Activated CD8-positive, alpha-beta T cell treated with anti-CD3 and anti-CD28 coated beads, Interleukin-2, amount 10 ng/mL, durations not matched to agents 7 days and 5 days (primary cell): ENCODE measurements around the gene DDX10. TPM values are rescaled to one million over a fixed set of nuclear protein-coding genes. Genes with fewer than 3 reads are reported as not detected.

Experiments
- ATAC-seq: fragments of 150-1000 bp; cut with Tn5 transposase; one replicate; pipeline ENCODE4 v1.10.0; 2021; ENCODE audit warnings: moderate library complexity
- CTCF ChIA-PET: fragments of 350-600 bp; sonication (Branson Sonifier 250); formaldehyde crosslinking; loops from one replicate; lab custom pipeline; 2021; ENCODE audit warnings: antibody characterized with exemption; lab: Charles Lee
- POLR2A ChIA-PET: fragments of 350-600 bp; sonication (Branson Sonifier 250); formaldehyde crosslinking; loops from one replicate; lab custom pipeline; 2021; ENCODE audit warnings: antibody characterized with exemption; lab: Charles Lee
- DNase-seq: peaks from one replicate; pipeline ENCODE4 v3.0.0-alpha.2; 2020
- H3K27ac Mint-ChIP-seq: one replicate; pipeline ENCODE4 v1.8.0; 2021; ENCODE audit warnings: mild to moderate bottlenecking, mixed read lengths
- H3K27me3 Mint-ChIP-seq: one replicate; pipeline ENCODE4 v1.8.0; 2021; ENCODE audit warnings: low read depth, mixed read lengths
- H3K36me3 Mint-ChIP-seq: one replicate; pipeline ENCODE4 v1.8.0; 2021; ENCODE audit warnings: low read depth, mixed read lengths
- H3K4me1 Mint-ChIP-seq: one replicate; pipeline ENCODE4 v1.8.0; 2021; ENCODE audit warnings: low read depth, mixed read lengths
- H3K4me3 Mint-ChIP-seq: one replicate; pipeline ENCODE4 v1.8.0; 2021; ENCODE audit warnings: mild to moderate bottlenecking, mixed read lengths
- H3K9me3 Mint-ChIP-seq: one replicate; pipeline ENCODE4 v1.8.0; 2022; ENCODE audit warnings: mixed read lengths; ENCODE audit not compliant: insufficient read depth
- total RNA-seq, 2 experiments: library from RNA; stranded (reverse); gene quantifications; one replicate each; pipeline ENCODE4 v1.2.3, GENCODE V29; 2021

The DDX10 gene
- total RNA-seq, 2 experiments from 2014 or later: 26.3 to 31.6 TPM

DNA sequence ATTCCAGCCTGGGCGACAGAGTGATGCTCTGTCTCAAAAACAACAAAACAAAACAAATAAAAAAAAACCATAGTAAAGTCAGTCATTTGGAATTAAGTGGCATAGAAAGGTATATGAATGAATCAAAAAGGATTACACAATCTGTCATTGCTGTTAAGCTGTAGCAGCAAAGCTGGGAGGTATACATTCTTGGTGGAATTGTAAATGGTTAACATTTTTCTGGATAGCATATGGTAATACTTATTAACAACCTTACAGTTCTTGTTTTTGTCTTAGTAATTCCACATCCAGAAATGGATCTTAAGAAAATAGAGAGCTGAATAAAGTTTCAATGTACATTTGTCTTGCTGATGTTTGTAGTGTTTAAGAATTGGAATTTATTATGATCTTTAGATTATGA is 30.0 kb downstream of the DDX10 start:
- no peaks in the 10 kb centered on the region for H3K9me3 Mint-ChIP-seq
- no peak overlapping the region for H3K4me3 Mint-ChIP-seq
- ChIA-PET POLR2A (no interaction called here), CTCF (interaction anchor here (1.0 kb wide), 1 partner anchor 39 kb away, joined by 3 read pairs; no protein-coding TSS in a partner anchor)
- peaks cover 2% of the 10 kb centered on the region for H3K4me1 Mint-ChIP-seq
- no peak for ATAC-seq
- H3K36me3 Mint-ChIP-seq: peaks cover 15% of the 10 kb centered on the region
- no peaks in the 10 kb centered on the region for H3K27me3 Mint-ChIP-seq
- no peak overlapping the region for H3K27ac Mint-ChIP-seq
- DNase-seq: no peak

DNA sequence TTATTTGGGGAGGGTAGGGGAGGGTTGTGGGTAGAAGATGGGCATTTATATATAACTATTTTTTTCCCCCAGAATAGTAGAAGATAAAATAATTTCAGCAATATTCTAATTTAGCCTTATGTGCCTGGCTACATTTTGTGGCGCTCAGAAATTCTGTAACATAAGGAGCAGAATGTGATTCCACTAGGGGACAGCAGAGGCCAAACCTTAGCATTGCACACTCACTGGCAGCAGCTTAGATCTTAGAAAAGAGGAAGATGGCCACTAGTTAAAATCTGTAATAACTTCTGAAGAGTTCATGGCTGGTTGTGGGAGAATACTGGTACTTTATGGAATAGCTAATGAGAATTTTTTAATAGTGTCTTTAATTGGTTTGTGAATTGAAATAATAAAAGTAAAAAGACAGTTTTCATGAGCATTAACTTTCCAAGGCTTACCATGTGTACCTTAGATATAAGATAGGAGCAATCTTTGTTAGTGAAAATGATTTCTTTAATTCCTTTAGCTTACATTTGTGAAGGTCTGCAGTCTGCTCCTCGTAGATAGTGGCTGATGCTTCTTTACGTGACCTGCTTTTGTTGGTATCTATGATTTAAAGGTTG is 33.1 kb downstream of the DDX10 start:
- H3K4me3 Mint-ChIP-seq: no peak overlapping the region
- no peak overlapping the region for H3K27ac Mint-ChIP-seq
- peaks cover 19% of the 10 kb centered on the region for H3K36me3 Mint-ChIP-seq
- ChIA-PET CTCF (interaction anchor here (0.8 to 3.2 kb wide), 20 partner anchors 10 to 1241 kb away, joined by 3 to 21 read pairs (median 4); partner anchors contain the start of gene DDX10), POLR2A (no interaction called here)
- no peaks in the 10 kb centered on the region for H3K9me3 Mint-ChIP-seq
- peaks cover 2% of the 10 kb centered on the region for H3K4me1 Mint-ChIP-seq
- H3K27me3 Mint-ChIP-seq: no peaks in the 10 kb centered on the region
- ATAC-seq (peak; percentile 76), DNase-seq (peak; percentile 59)

DNA sequence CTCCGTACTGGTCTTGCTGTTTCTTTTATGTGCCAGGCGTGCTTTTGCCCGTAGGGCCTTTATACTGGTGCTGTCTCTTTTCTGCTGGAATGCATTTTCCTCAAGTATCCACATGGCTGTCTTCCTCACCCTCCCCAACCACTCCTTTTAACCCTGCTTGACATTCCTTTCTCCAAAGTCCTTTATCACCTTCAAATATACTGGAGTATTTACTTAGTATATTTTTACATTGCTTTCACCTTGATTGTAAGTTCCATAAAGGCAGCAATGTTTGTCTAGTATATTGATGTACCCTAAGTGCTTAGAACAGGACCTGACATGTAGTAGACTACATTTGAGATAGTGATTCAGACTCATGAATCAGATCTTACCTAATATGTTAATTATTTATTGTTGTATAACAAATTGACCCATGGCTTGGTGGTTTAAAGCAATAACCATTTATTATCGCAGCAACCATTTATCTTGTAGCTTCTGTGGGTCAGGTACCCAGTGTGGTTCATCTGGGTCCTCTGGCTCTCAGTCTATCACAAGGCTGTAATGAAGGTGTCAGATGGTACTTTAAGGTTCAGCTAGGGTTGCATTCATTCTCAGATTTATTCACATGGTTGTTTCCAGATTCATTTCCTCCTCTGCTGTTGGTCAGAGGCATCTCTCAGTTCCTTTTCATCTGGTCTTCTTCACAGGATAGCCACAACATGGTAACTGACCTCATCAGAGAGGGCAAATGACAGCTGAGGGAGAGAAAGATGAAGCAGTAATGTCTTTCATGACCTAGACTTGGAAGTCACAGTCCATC is 34.2 kb downstream of the DDX10 start:
- Mint-ChIP-seq H3K9me3 (no peaks in the 10 kb centered on the region), H3K36me3 (peaks cover 18% of the 10 kb centered on the region), H3K4me3 (no peak overlapping the region), H3K27ac (no peak overlapping the region), H3K27me3 (no peaks in the 10 kb centered on the region), H3K4me1 (peaks cover 2% of the 10 kb centered on the region)
- ATAC-seq (no peak), DNase-seq (no peak)
- CTCF ChIA-PET: interaction anchor here (0.8 to 3.2 kb wide), 16 partner anchors 9 to 1240 kb away, joined by 3 to 21 read pairs (median 4); partner anchors contain the start of gene DDX10
- POLR2A ChIA-PET: no interaction called here

DNA sequence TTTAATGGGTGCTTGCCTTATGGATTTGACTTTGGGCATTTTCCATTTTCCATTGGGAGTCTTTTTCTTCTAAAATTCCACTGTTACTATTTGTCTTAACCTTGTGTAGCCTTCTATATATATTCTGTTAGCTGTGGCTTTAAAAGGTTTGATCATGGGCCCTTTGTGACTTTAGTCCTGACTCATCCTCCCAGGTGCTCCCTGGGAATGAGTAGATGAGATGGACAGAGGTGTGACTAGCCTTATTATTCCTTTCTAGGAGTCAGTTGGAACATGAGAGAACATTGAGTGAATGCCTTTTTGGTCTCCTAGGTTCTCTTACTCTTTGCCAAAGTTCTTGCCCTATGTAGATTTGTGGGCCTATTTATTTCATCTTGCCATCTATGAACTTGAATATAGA is 39.0 kb downstream of the DDX10 start:
- ATAC-seq (no peak), DNase-seq (no peak)
- ChIA-PET CTCF (no interaction called here), POLR2A (no interaction called here)
- Mint-ChIP-seq H3K9me3 (peaks cover 4% of the 10 kb centered on the region), H3K27ac (no peak overlapping the region), H3K4me1 (peaks cover 3% of the 10 kb centered on the region), H3K4me3 (no peak overlapping the region), H3K27me3 (no peaks in the 10 kb centered on the region), H3K36me3 (peaks cover 53% of the 10 kb centered on the region)

DNA sequence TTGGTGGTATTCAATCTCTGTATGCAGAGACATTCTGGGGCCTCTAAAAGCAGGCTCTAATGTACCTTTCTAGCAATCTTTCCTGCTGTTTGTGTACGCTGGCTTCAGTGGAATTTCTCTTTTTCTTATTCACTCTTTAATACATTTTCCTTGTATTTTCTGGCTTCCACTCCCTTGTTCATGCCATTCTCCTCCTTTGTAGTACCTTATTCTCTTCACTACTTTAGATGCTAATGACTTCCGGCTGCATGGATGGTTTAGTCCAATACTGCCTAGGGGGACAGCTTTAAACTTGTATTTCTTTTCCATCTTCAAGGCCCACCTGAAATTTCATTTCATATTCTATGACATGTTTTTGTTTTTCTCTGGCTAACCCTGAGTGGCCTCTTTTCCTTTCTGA is 40.2 kb downstream of the DDX10 start:
- Mint-ChIP-seq H3K9me3 (peaks cover 9% of the 10 kb centered on the region), H3K4me3 (no peak overlapping the region), H3K4me1 (peaks cover 8% of the 10 kb centered on the region), H3K27ac (no peak overlapping the region), H3K36me3 (peaks cover 61% of the 10 kb centered on the region), H3K27me3 (no peaks in the 10 kb centered on the region)
- no peak for ATAC-seq
- ChIA-PET POLR2A (no interaction called here), CTCF (no interaction called here)
- no peak for DNase-seq

DNA sequence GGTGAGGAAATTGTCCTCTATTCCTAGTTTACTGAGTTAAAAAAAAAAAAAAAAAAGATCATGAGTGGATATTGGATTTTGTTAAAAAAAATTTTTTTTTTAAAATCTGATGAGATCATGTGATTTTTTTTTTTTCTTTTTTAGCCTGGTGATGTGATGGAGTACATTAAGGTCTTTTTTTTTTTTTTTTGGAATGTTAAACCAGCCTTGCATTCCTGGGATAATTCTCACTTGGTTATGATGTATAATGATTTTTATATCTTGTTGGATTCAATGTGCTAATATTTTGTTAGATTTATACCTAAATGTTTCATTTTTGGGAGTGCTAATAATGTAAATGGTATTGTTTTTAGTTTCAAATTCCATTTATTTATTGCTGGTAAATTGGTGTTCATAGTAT is 43.3 kb downstream of the DDX10 start:
- ChIA-PET POLR2A (no interaction called here), CTCF (interaction anchor here (2.2 kb wide), 1 partner anchor 10 kb away, joined by 7 read pairs; no protein-coding TSS in a partner anchor)
- no peak overlapping the region for H3K27ac Mint-ChIP-seq
- H3K36me3 Mint-ChIP-seq: peaks cover 72% of the 10 kb centered on the region
- no peak for DNase-seq
- H3K27me3 Mint-ChIP-seq: no peaks in the 10 kb centered on the region
- peaks cover 9% of the 10 kb centered on the region for H3K9me3 Mint-ChIP-seq
- H3K4me1 Mint-ChIP-seq: peaks cover 10% of the 10 kb centered on the region
- ATAC-seq: no peak
- H3K4me3 Mint-ChIP-seq: no peak overlapping the region

DNA sequence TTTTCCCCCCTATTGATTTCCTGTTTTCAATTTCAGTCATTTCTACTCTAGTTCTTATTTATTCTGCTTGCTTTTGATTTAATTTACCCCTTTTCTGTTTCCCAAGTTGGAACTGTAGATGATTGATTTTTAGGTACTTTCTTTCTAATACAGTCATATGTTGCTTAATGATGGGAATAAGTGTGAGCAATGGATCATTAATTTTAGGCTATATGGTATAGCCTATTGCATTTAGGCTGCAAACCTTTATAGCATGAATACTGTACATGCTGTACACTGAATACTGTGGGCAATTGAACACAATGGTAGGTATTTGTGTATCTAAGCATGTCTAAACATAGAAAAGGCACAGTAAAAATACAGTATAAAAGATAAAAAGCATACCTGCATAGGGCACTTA is 44.9 kb downstream of the DDX10 start:
- Mint-ChIP-seq H3K36me3 (peaks cover 68% of the 10 kb centered on the region), H3K27ac (no peak overlapping the region), H3K27me3 (no peaks in the 10 kb centered on the region), H3K9me3 (peaks cover 9% of the 10 kb centered on the region), H3K4me3 (no peak overlapping the region), H3K4me1 (peaks cover 15% of the 10 kb centered on the region)
- ATAC-seq (no peak), DNase-seq (no peak)
- ChIA-PET POLR2A (no interaction called here), CTCF (interaction anchor here (0.6 to 1.5 kb wide), 2 partner anchors 25 to 41 kb away, joined by 3 read pairs; no protein-coding TSS in a partner anchor)

DNA sequence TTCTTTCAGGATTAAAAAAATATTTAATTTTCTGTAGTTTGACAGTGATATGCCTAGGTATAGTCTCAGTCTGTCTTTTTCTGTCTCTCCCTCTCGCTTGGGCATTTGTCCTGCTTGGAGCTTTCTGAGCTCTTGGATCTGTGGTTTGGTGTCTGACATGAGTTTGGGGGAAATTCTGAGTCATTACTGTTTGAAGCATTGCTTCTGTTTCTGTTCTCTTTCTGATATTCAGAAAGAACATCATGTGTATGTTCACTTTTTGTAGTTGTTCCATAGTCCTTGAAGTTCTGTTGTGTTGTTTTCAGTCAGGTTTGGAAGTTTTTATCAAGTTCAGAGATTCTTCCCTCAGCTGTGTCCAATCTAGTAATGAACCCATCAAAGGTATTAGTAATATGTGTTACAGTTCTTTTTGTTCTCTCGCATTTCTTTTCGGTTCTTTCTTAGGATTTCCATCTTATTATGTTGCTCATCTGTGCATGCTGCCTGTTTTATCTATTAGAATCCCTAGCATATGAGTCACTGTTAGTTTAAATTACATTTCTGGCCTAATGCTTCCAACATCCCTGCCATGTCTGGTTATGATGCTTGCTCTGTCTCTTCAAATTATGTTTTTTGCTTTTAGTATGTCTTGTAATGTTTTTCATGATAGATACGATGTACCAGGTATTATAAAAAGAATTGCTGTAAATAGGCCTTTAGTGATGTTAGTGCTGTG is 48.4 kb downstream of the DDX10 start:
- ChIA-PET CTCF (interaction anchor here (1.5 kb wide), 1 partner anchor 15 kb away, joined by 5 read pairs; no protein-coding TSS in a partner anchor), POLR2A (no interaction called here)
- Mint-ChIP-seq H3K9me3 (peaks cover 9% of the 10 kb centered on the region), H3K36me3 (peaks cover 63% of the 10 kb centered on the region), H3K4me1 (peaks cover 15% of the 10 kb centered on the region), H3K27ac (no peak overlapping the region), H3K27me3 (no peaks in the 10 kb centered on the region), H3K4me3 (no peak overlapping the region)
- DNase-seq (no peak), ATAC-seq (no peak)

DNA sequence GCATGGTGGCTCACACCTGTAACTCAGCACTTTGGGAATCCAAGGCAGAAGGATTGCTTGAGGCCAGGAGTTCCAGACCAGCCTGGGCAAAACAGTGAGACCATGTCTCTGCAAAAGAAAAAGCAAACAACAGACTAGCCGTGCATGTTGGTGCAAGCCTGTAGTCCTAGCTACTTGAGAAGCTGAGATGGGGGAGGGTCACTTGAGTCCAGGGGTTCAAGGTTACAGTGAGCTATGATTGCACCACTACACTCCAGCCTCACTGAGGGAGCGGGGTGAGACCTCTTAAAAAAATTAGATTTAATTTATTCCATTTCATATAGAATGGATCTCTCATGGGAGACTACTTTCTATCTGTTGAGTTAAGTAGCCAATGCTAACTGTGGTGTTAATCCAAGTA is 50.4 kb downstream of the DDX10 start:
- no peak overlapping the region for H3K4me3 Mint-ChIP-seq
- peaks cover 7% of the 10 kb centered on the region for H3K4me1 Mint-ChIP-seq
- ChIA-PET POLR2A (interaction anchor here (0.6 kb wide), 1 partner anchor 15 kb away, joined by 3 read pairs; no protein-coding TSS in a partner anchor), CTCF (interaction anchor here (0.7 to 1.2 kb wide), 2 partner anchors 19 to 1229 kb away, joined by 5 read pairs; no protein-coding TSS in a partner anchor)
- no peak overlapping the region for H3K27ac Mint-ChIP-seq
- no peaks in the 10 kb centered on the region for H3K9me3 Mint-ChIP-seq
- H3K36me3 Mint-ChIP-seq: peaks cover 58% of the 10 kb centered on the region
- H3K27me3 Mint-ChIP-seq: no peaks in the 10 kb centered on the region
- no peak for DNase-seq
- no peak for ATAC-seq

DNA sequence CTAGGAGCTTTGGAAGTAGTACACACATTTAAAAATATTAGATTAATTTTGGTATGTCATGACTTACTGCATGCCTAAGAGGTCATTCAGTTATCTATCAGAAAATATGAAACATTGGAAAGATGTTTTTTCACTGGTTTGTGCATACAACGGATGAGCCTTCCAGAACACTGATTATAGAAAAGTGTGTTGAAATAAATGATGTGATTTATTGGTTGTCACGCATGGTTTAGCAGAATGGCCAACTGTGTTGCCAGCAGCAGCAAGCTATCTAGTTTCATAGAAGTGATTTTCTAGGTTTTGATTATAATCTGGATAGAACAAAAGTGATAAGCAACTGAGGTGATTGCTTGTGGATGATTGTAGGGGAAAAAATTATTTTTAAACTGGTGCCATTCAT is 53.6 kb downstream of the DDX10 start:
- no peaks in the 10 kb centered on the region for H3K27me3 Mint-ChIP-seq
- ATAC-seq (no peak), DNase-seq (no peak)
- H3K27ac Mint-ChIP-seq: no peak overlapping the region
- H3K4me1 Mint-ChIP-seq: peaks cover 2% of the 10 kb centered on the region
- POLR2A ChIA-PET: no interaction called here
- H3K36me3 Mint-ChIP-seq: peaks cover 57% of the 10 kb centered on the region
- no peaks in the 10 kb centered on the region for H3K9me3 Mint-ChIP-seq
- CTCF ChIA-PET: interaction anchor here (1.0 kb wide), 1 partner anchor 17 kb away, joined by 4 read pairs; no protein-coding TSS in a partner anchor
- H3K4me3 Mint-ChIP-seq: no peak overlapping the region

DNA sequence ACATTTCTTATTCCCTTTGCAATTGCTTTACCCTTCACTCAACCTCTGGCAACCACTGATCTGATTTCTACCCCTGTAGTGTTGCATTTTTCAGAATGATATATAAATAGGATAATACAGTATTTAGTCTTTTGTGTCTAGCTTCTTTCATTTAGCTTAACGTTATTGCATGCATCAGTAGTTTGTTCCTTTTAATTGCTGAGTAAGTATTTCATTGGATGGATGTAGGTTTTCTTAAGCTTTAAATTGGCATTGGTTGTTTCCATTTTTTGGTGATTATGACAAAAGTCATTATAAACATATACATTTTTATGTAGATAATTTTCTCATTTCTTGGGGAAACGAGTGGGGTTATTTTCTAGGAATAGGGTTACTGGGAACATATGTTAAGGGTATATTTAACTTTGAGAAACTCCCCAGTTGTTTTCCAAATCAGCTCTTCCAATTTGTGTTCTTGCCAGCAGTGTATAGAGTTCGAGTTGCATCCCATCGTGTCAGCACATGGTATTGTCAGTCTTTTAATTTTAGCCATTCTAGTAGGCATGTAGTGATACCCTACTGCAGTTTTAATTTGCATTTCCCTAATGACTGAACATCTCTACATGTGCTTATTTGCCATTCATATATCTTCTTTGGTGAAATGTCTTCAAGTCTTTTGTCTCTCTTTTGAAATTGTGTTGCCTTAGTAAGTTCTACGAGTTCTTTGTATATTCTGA is 60.3 kb downstream of the DDX10 start:
- ChIA-PET CTCF (interaction anchor here (1.2 kb wide), 1 partner anchor 9 kb away, joined by 11 read pairs; no protein-coding TSS in a partner anchor), POLR2A (interaction anchor here (1.1 kb wide), 1 partner anchor 9 kb away, joined by 5 read pairs; no protein-coding TSS in a partner anchor)
- Mint-ChIP-seq H3K9me3 (no peaks in the 10 kb centered on the region), H3K27me3 (no peaks in the 10 kb centered on the region), H3K4me3 (no peak overlapping the region), H3K36me3 (peaks cover 39% of the 10 kb centered on the region), H3K4me1 (peaks cover 3% of the 10 kb centered on the region), H3K27ac (no peak overlapping the region)
- no peak for ATAC-seq
- no peak for DNase-seq
